GM23338 (cell line): ENCODE results near the gene LRBA. TPM values are rescaled to one million over a fixed set of nuclear protein-coding genes. Genes with fewer than 3 reads are reported as not detected.

Source experiments
- ATAC-seq: fragments of 200-7000 bp; cut with Tn5 transposase; 3 replicates; pipeline ENCODE4 v1.9.1; 2020
- DNase-seq: peaks from one replicate; pipeline ENCODE4 v3.0.0-alpha.2; 2015; ENCODE audit warnings: low spot score
- H2AFZ ChIP-seq: fragments of 200-600 bp; sonication (generic); 2 replicates; pipeline ENCODE4 v1.8.0; 2016; ENCODE audit warnings: antibody characterized with exemption, mild to moderate bottlenecking, moderate library complexity
- H3F3A ChIP-seq: fragments of 200-600 bp; sonication (generic); replicated peaks from 2 replicates; pipeline ENCODE4 v1.8.0; 2017; ENCODE audit warnings: antibody characterized with exemption, mixed run types, low read depth
- H3K27ac ChIP-seq: fragments of 200-600 bp; sonication (generic); 2 replicates; pipeline ENCODE4 v1.6.1; 2016; ENCODE audit warnings: low read depth
- H3K27me3 ChIP-seq: fragments of 200-600 bp; sonication (generic); 2 replicates; pipeline ENCODE4 v1.8.0; 2016; ENCODE audit warnings: mild to moderate bottlenecking, mixed run types, moderate library complexity; ENCODE audit not compliant: insufficient read depth
- H3K36me3 ChIP-seq: fragments of 200-600 bp; sonication (generic); 2 replicates; pipeline ENCODE4 v1.8.0; 2016; ENCODE audit warnings: mild to moderate bottlenecking; ENCODE audit not compliant: insufficient read depth
- H3K4me1 ChIP-seq: fragments of 200-600 bp; sonication (generic); 2 replicates; pipeline ENCODE4 v1.8.0; 2016; ENCODE audit warnings: mild to moderate bottlenecking, moderate library complexity; ENCODE audit not compliant: insufficient read depth
- H3K4me2 ChIP-seq: fragments of 200-600 bp; sonication (generic); 2 replicates; pipeline ENCODE4 v1.7.1; 2017; ENCODE audit warnings: mixed run types
- H3K4me3 ChIP-seq: fragments of 200-600 bp; sonication (generic); 2 replicates; pipeline ENCODE4 v1.6.1; 2016; ENCODE audit warnings: mixed run types
- H3K79me2 ChIP-seq: fragments of 200-600 bp; sonication (generic); replicated peaks from 2 replicates; pipeline ENCODE4 v1.8.0; 2017; ENCODE audit warnings: mild to moderate bottlenecking; ENCODE audit not compliant: insufficient read depth
- H3K9me2 ChIP-seq: fragments of 200-600 bp; sonication (generic); 2 replicates; pipeline ENCODE4 v1.8.0; 2017; ENCODE audit not compliant: insufficient read depth
- H4K20me1 ChIP-seq: fragments of 200-600 bp; sonication (generic); replicated peaks from 2 replicates; pipeline ENCODE4 v1.8.0; 2017; ENCODE audit warnings: mild to moderate bottlenecking; ENCODE audit not compliant: insufficient read depth
- H3K27ac Mint-ChIP-seq: 2 replicates; pipeline ENCODE4 v1.8.0; 2020; ENCODE audit warnings: inconsistent platforms, mild to moderate bottlenecking, moderate library complexity, mixed read lengths
- H3K27me3 Mint-ChIP-seq: 3 replicates; pipeline ENCODE4 v1.8.0; 2022; ENCODE audit warnings: low read depth, mild to moderate bottlenecking, moderate library complexity, mixed read lengths, inconsistent platforms; ENCODE audit not compliant: insufficient read depth, poor library complexity
- H3K36me3 Mint-ChIP-seq: 3 replicates; pipeline ENCODE4 v1.8.0; 2021; ENCODE audit warnings: low read depth, mild to moderate bottlenecking, inconsistent platforms, moderate library complexity, mixed read lengths
- H3K4me1 Mint-ChIP-seq: 3 replicates; pipeline ENCODE4 v1.8.0; 2020; ENCODE audit warnings: mild to moderate bottlenecking, inconsistent platforms, mixed read lengths
- H3K4me3 Mint-ChIP-seq: 3 replicates; pipeline ENCODE4 v1.8.0; 2021; ENCODE audit warnings: moderate library complexity, mild to moderate bottlenecking, inconsistent platforms, mixed read lengths
- H3K9me3 Mint-ChIP-seq: 3 replicates; pipeline ENCODE4 v1.8.0; 2020; ENCODE audit warnings: moderate library complexity, mild to moderate bottlenecking, inconsistent platforms, mixed read lengths
- CREB1 ChIP-seq: fragments of 250-450 bp; sonication (Bioruptor Pico); IDR thresholded peaks from 2 replicates; pipeline ENCODE4 v1.5.0; 2020; ENCODE audit warnings: low read depth, mild to moderate bottlenecking, moderate library complexity
- ETS1 ChIP-seq: IDR thresholded peaks from 2 replicates; pipeline ENCODE4 v1.6.1; 2016; ENCODE audit warnings: antibody characterized with exemption
- EZH2 ChIP-seq: fragments of 200-600 bp; sonication (generic); IDR thresholded peaks from one replicate; pipeline ENCODE4 v1.8.0; 2017; ENCODE audit warnings: antibody characterized with exemption, mild to moderate bottlenecking, low read depth; ENCODE audit not compliant: unreplicated experiment
- JUNB ChIP-seq: IDR thresholded peaks from one replicate; pipeline ENCODE4 v1.6.1; 2016; ENCODE audit warnings: antibody characterized with exemption; ENCODE audit not compliant: unreplicated experiment
- NANOG ChIP-seq: IDR thresholded peaks from 2 replicates; pipeline ENCODE4 v1.6.1; 2016; ENCODE audit warnings: antibody characterized with exemption, borderline replicate concordance
- ZNF114 ChIP-seq: fragments of 250-450 bp; sonication (Bioruptor Pico); IDR thresholded peaks from 2 replicates; pipeline ENCODE4 v1.5.0; 2020; ENCODE audit warnings: mild to moderate bottlenecking, moderate library complexity
- ZNF462 ChIP-seq: fragments of 250-450 bp; sonication (Bioruptor Pico); IDR thresholded peaks from 2 replicates; pipeline ENCODE4 v1.5.0; 2020; ENCODE audit warnings: mild to moderate bottlenecking, moderate library complexity
- polyA plus RNA-seq: library from polyadenylated mRNA; unstranded; fragments of >200 nt; fragmentation: Nextera tagmentation; extraction: Ambion mirVana; gene quantifications from 2 replicates; pipeline ENCODE4 v1.2.1, GENCODE V29; 2016
- total RNA-seq: library from RNA; depleted of rRNA; stranded (reverse); fragments of >200 nt; shearing (Covaris generic); gene quantifications from 2 replicates; pipeline ENCODE4 v1.2.3, GENCODE V29; 2014

LRBA gene
- total and polyA plus RNA-seq, 2 experiments from 2014 or later, result 23.3 to 126 TPM

- TF ChIP-seq ZNF462 (CRISPR knock-in tag), result no peak
- no peak for TF ChIP-seq ETS1
These were observed 651.1 kb downstream of the LRBA start (continued) for GRCh38 chr4:150363721-150364688.

GRCh38 chr4:150358691-150359090, 656.4 kb downstream of the LRBA start:
- H3K27me3 Mint-ChIP-seq, result no peaks in the 10 kb centered on the region
- H3K36me3 Mint-ChIP-seq, result no peaks in the 10 kb centered on the region
- no peak overlapping the region for H3K27ac Mint-ChIP-seq
- H3K4me1 Mint-ChIP-seq, result no peaks in the 10 kb centered on the region; the same call in 2 of the 3 replicates
- Histone ChIP-seq H3K27me3 (no peaks in the 10 kb centered on the region), H3F3A (no peaks in the 10 kb centered on the region), H4K20me1 (no peaks in the 10 kb centered on the region), H3K27ac (no peak overlapping the region), H2AFZ (no peak overlapping the region), H3K4me2 (no peak overlapping the region), H3K4me3 (no peak overlapping the region), H3K9me2 (no peaks in the 10 kb centered on the region), H3K79me2 (no peaks in the 10 kb centered on the region), H3K36me3 (no peaks in the 10 kb centered on the region), H3K4me1 (no peaks in the 10 kb centered on the region)
- DNase-seq (no peak), ATAC-seq (no peak)
- H3K4me3 Mint-ChIP-seq, result no peak overlapping the region
- H3K9me3 Mint-ChIP-seq, result no peaks in the 10 kb centered on the region
- no peak for TF ChIP-seq ZNF114 (CRISPR knock-in tag)
- TF ChIP-seq CREB1 (CRISPR knock-in tag), result no peak
- TF ChIP-seq NANOG, result no peak
- no peak for TF ChIP-seq EZH2
- TF ChIP-seq JUNB, result no peak
- no peak for TF ChIP-seq ZNF462 (CRISPR knock-in tag)
